K562 (cell line): ENCODE results near the gene TALDO1. TPM values are rescaled to one million over a fixed set of nuclear protein-coding genes. Genes with fewer than 3 reads are reported as not detected.
A peak's percentile ranks its signal among the peaks of the same experiment; 100 is the strongest.

ENCODE experiments used
- ARID3A ChIP-seq: IDR thresholded peaks from 2 replicates; pipeline ENCODE4 v1.6.1; 2012; ENCODE audit warnings: low read depth, low read length, improper control_type of control experiment, borderline replicate concordance
- ATF1 ChIP-seq, 2 experiments: fragments of 450-650 bp in 1 of 2; IDR thresholded peaks; 2 replicates each; pipeline ENCODE4 v1.6.1; 2016; ENCODE audit warnings: missing compliant biosample characterization in 1 of 2, missing genetic modification characterization in 1 of 2
- CEBPB ChIP-seq: fragments of 450-650 bp; IDR thresholded peaks from 2 replicates; pipeline ENCODE4 v1.6.1; 2016; ENCODE audit warnings: missing genetic modification characterization, missing compliant biosample characterization
- CREB3L1 ChIP-seq: fragments of 450-650 bp; IDR thresholded peaks from 2 replicates; pipeline ENCODE4 v1.6.1; 2014; ENCODE audit warnings: low read depth, mild to moderate bottlenecking, moderate library complexity, borderline replicate concordance
- FOS ChIP-seq: IDR thresholded peaks from 3 replicates; pipeline ENCODE4 v1.6.1; 2011; ENCODE audit not compliant: insufficient read length; ENCODE audit errors: extremely low read depth
- FOXP1 ChIP-seq: sonication (generic); formaldehyde crosslinking; IDR thresholded peaks from 2 replicates; pipeline ENCODE4 v1.8.0; 2022; ENCODE audit warnings: mild to moderate bottlenecking, missing genetic modification reagents
- IFI16 ChIP-seq: fragments of 250-450 bp; sonication (Bioruptor Pico); IDR thresholded peaks from 2 replicates; pipeline ENCODE4 v2.1.2; 2022; ENCODE audit warnings: mild to moderate bottlenecking, inconsistent platforms
- PRPF4 ChIP-seq: fragments of 200-400 bp; formaldehyde crosslinking; IDR thresholded peaks from one replicate; pipeline ENCODE4 v1.6.1; 2017; ENCODE audit warnings: low read length, low read depth, mild to moderate bottlenecking; ENCODE audit not compliant: insufficient read depth, poor library complexity, severe bottlenecking
- SIN3A ChIP-seq, 2 experiments: fragments of 150-350 bp in 1 of 2; IDR thresholded peaks; 2 replicates each; pipeline ENCODE4 v1.6.1; 2011 to 2016; ENCODE audit warnings: borderline replicate concordance in 2 of 2, low read depth in 2 of 2, low read length in 2 of 2, mild to moderate bottlenecking in 2 of 2, moderate library complexity in 2 of 2; ENCODE audit not compliant: control insufficient read depth in 1 of 2
- SMAD1 ChIP-seq: fragments of 150-350 bp; IDR thresholded peaks from 2 replicates; pipeline ENCODE4 v1.6.1; 2014; ENCODE audit warnings: low read length, low read depth; ENCODE audit not compliant: partially characterized antibody
- TAL1 ChIP-seq: fragments of 450-650 bp; IDR thresholded peaks from 2 replicates; pipeline ENCODE4 v1.6.1; 2016; ENCODE audit warnings: mild to moderate bottlenecking
- ZBTB17 ChIP-seq: fragments of 450-650 bp; formaldehyde crosslinking; IDR thresholded peaks from 2 replicates; pipeline ENCODE4 v1.4.0; 2020; ENCODE audit warnings: mild to moderate bottlenecking
- ZBTB33 ChIP-seq: sonication (generic); formaldehyde crosslinking; IDR thresholded peaks from 2 replicates; pipeline ENCODE4 v1.8.1; 2023; ENCODE audit warnings: mild to moderate bottlenecking, missing genetic modification reagents
- ZC3H4 ChIP-seq: sonication (generic); formaldehyde crosslinking; IDR thresholded peaks from 2 replicates; pipeline ENCODE4 v1.9.0; 2021; ENCODE audit warnings: missing genetic modification reagents, borderline replicate concordance
- ZNF146 ChIP-seq: IDR thresholded peaks from one replicate; pipeline ENCODE4 v1.6.1; 2018; ENCODE audit warnings: missing compliant biosample characterization; ENCODE audit not compliant: unreplicated experiment
- ZNF212 ChIP-seq: fragments of 450-650 bp; formaldehyde crosslinking; IDR thresholded peaks from 2 replicates; pipeline ENCODE4 v1.4.0; 2020; ENCODE audit warnings: mild to moderate bottlenecking
- ZNF639 ChIP-seq, 2 experiments: fragments of 200-800 bp in 1 of 2; sonication (Bioruptor generic) in 1 of 2; sonication (generic) in 1 of 2; formaldehyde crosslinking in 1 of 2; IDR thresholded peaks in 1 of 2; conservative IDR thresholded peaks in 1 of 2; 2 replicates each; pipeline versions ENCODE4 v1.5.0 to v1.6.1; 2016 to 2020; ENCODE audit warnings: missing compliant biosample characterization in 1 of 2, missing genetic modification characterization in 1 of 2, missing genetic modification reagents in 1 of 2
- ZNF655 ChIP-seq: fragments of 250-450 bp; sonication (Bioruptor Pico); IDR thresholded peaks from 2 replicates; pipeline ENCODE4 v1.5.0; 2021
- polyA plus RNA-seq, 8 experiments: library from polyadenylated mRNA; depleted of rRNA in 4 of 8; stranded (reverse) in 5 of 8; unstranded in 3 of 8; fragments of >200 nt; fragmentation: Nextera tagmentation in 2 of 8; fragmentation: Illumina TruSeq in 1 of 8; extraction: Ambion mirVana in 2 of 8; extraction: Trizol in 1 of 8; gene quantifications; 2 replicates each; pipeline versions ENCODE4 v1.2.1 to v1.2.3, GENCODE V29; 2011 to 2014; ENCODE audit warnings: inconsistent platforms in 1 of 8, missing spikeins in 1 of 8
- total RNA-seq, 7 experiments: library from RNA; depleted of rRNA in 6 of 7; stranded (reverse); fragments of >200 nt in 6 of 7; fragmentation: Illumina TruSeq in 2 of 7; extraction: Trizol in 2 of 7; gene quantifications; 2 replicates each; pipeline versions ENCODE4 v1.2.1 to v1.2.3, GENCODE V29; 2011 to 2021; ENCODE audit warnings: low replicate concordance in 1 of 7

TALDO1 gene
- total and polyA plus RNA-seq, 9 of the 15 experiments (the other 6 are each of a cell fraction or from before 2014, with no cell fraction given) = 260 to 541 (median 441) TPM

- TF ChIP-seq ZC3H4 (CRISPR knock-in tag) (no peak; the same call in 1 of the 2 replicates), PRPF4 (no peak), CREB3L1 (peak; percentile 53; the same call in 1 of the 2 replicates), SMAD1 (no peak), FOXP1 (peak; percentile 79; the same call in 1 of the 2 replicates), ZNF639 (CRISPR knock-in tag; conservative IDR thresholded peaks at IDR 0.05 in 1 of 2, IDR thresholded peaks at IDR 0.05 in 1 of 2) (no peak), ZNF212 (CRISPR knock-in tag) (no peak), ZNF655 (CRISPR knock-in tag) (no peak), TAL1 (no peak), FOS (no peak), CEBPB (no peak), ARID3A (no peak), ZBTB17 (CRISPR knock-in tag) (0 out of 2 replicates have a peak, but pooled peaks have one; percentile 59), ZBTB33 (0 out of 2 replicates have a peak, but pooled peaks have one; percentile 33), IFI16 (no peak), ATF1 (CRISPR knock-in tag; IDR thresholded peaks at IDR 0.05) (no peak), ATF1 (tag; IDR thresholded peaks at IDR 0.05) (0 out of 2 replicates have a peak, but pooled peaks have one; percentile 34), ZNF146 (CRISPR knock-in tag) (no peak), SIN3A (IDR thresholded peaks at IDR 0.05; ENCODE audit: borderline replicate concordance in 2 of 2, control insufficient read depth in 1 of 2, low read depth in 2 of 2, low read length in 2 of 2) (peak; percentile 89 to 94; a peak in 3 of 4 replicates)
Measured at GRCh38 chr11:797296-798092, 50.2 kb downstream of the TALDO1 start (continued).
